IPS-15b (cell line): ENCODE measurements around the gene CHST5.
"Not testable (repeated sequence)": the region's sequence is repeated elsewhere in the genome, so short reads cannot be mapped to it uniquely, and the experiment has no call there.

ENCODE experiments used
- H3K27me3 ChIP-seq: one replicate; pipeline ENCODE4 v1.6.1; 2013; ENCODE audit warnings: low read length; ENCODE audit not compliant: control insufficient read depth, insufficient read depth
- H3K36me3 ChIP-seq: one replicate; pipeline ENCODE4 v1.6.1; 2013; ENCODE audit warnings: low read length; ENCODE audit not compliant: control insufficient read depth, insufficient read depth
- H3K4me1 ChIP-seq: one replicate; pipeline ENCODE4 v1.6.1; 2013; ENCODE audit warnings: mild to moderate bottlenecking, low read length; ENCODE audit not compliant: control insufficient read depth, insufficient read depth
- H3K4me3 ChIP-seq: one replicate; pipeline ENCODE4 v1.5.1; 2013; ENCODE audit warnings: low read depth, low read length
- H3K9ac ChIP-seq: one replicate; pipeline ENCODE4 v1.6.1; 2013; ENCODE audit warnings: low read depth, mild to moderate bottlenecking, low read length
- H3K9me3 ChIP-seq: one replicate; pipeline ENCODE4 v1.6.1; 2013; ENCODE audit warnings: mild to moderate bottlenecking, low read length; ENCODE audit not compliant: control insufficient read depth, insufficient read depth

CHST5 gene

GRCh38 chr16:75527825-75528299 is 8.0 kb downstream of the CHST5 start:
- Histone ChIP-seq H3K27me3 (no peaks in the 10 kb centered on the region), H3K9ac (no peak overlapping the region), H3K9me3 (no peaks in the 10 kb centered on the region), H3K4me1 (no peaks in the 10 kb centered on the region), H3K4me3 (no peak overlapping the region), H3K36me3 (no peaks in the 10 kb centered on the region)

- Histone ChIP-seq H3K4me3 (no peak overlapping the region), H3K36me3 (no peaks in the 10 kb centered on the region), H3K4me1 (no peaks in the 10 kb centered on the region), H3K9me3 (no peaks in the 10 kb centered on the region), H3K27me3 (no peaks in the 10 kb centered on the region), H3K9ac (no peak overlapping the region)
These were observed 9.7 kb downstream of the CHST5 start for GRCh38 chr16:75526032-75526790.

GRCh38 chr16:75519175-75519574 is 16.7 kb downstream of the CHST5 start:
- H3K9ac ChIP-seq = no peak overlapping the region
- no peak overlapping the region for H3K4me3 ChIP-seq
- peaks cover 3% of the 10 kb centered on the region for H3K4me1 ChIP-seq
- no peaks in the 10 kb centered on the region for H3K27me3 ChIP-seq
- no peaks in the 10 kb centered on the region for H3K9me3 ChIP-seq
- no peaks in the 10 kb centered on the region for H3K36me3 ChIP-seq

GRCh38 chr16:75516189-75516966 is 19.5 kb downstream of the CHST5 start:
- H3K36me3 ChIP-seq, H3K9me3 ChIP-seq, H3K4me1 ChIP-seq, H3K27me3 ChIP-seq: not testable (repeated sequence)
- H3K4me3 ChIP-seq = peak overlapping the region; percentile 71
- H3K9ac ChIP-seq = peak overlapping the region; percentile 79

GRCh38 chr16:75514296-75514695 is 21.6 kb downstream of the CHST5 start:
- H3K27me3 ChIP-seq = no peaks in the 10 kb centered on the region
- H3K9ac ChIP-seq = no peak overlapping the region
- H3K9me3 ChIP-seq = no peaks in the 10 kb centered on the region
- peaks cover 3% of the 10 kb centered on the region for H3K4me1 ChIP-seq
- H3K36me3 ChIP-seq = no peaks in the 10 kb centered on the region
- no peak overlapping the region for H3K4me3 ChIP-seq

- Histone ChIP-seq H3K36me3 (no peaks in the 10 kb centered on the region), H3K27me3 (peaks cover 2% of the 10 kb centered on the region), H3K4me1 (no peaks in the 10 kb centered on the region), H3K9me3 (no peaks in the 10 kb centered on the region), H3K4me3 (no peak overlapping the region), H3K9ac (no peak overlapping the region)
These were observed 29.3 kb downstream of the CHST5 start for GRCh38 chr16:75506574-75506973.

- no peaks in the 10 kb centered on the region for H3K36me3 ChIP-seq
- H3K27me3 ChIP-seq = peaks cover 2% of the 10 kb centered on the region
- H3K9me3 ChIP-seq = no peaks in the 10 kb centered on the region
- no peaks in the 10 kb centered on the region for H3K4me1 ChIP-seq
- H3K4me3 ChIP-seq = no peak overlapping the region
- no peak overlapping the region for H3K9ac ChIP-seq
These were observed 29.8 kb downstream of the CHST5 start for GRCh38 chr16:75506107-75506506.

GRCh38 chr16:75503801-75504200 is 32.1 kb downstream of the CHST5 start:
- no peaks in the 10 kb centered on the region for H3K9me3 ChIP-seq
- no peaks in the 10 kb centered on the region for H3K36me3 ChIP-seq
- no peak overlapping the region for H3K4me3 ChIP-seq
- H3K4me1 ChIP-seq = no peaks in the 10 kb centered on the region
- H3K9ac ChIP-seq = no peak overlapping the region
- H3K27me3 ChIP-seq = peaks cover 2% of the 10 kb centered on the region

GRCh38 chr16:75502916-75503605 is 32.8 kb downstream of the CHST5 start:
- H3K9me3 ChIP-seq = no peaks in the 10 kb centered on the region
- H3K27me3 ChIP-seq = peaks cover 2% of the 10 kb centered on the region
- H3K36me3 ChIP-seq = no peaks in the 10 kb centered on the region
- H3K4me1 ChIP-seq = no peaks in the 10 kb centered on the region
- no peak overlapping the region for H3K4me3 ChIP-seq
- H3K9ac ChIP-seq = no peak overlapping the region

- H3K27me3 ChIP-seq, H3K4me3 ChIP-seq, H3K9me3 ChIP-seq, H3K9ac ChIP-seq, H3K36me3 ChIP-seq, H3K4me1 ChIP-seq: not testable (repeated sequence)
These were observed 34.1 kb downstream of the CHST5 start for GRCh38 chr16:75501820-75502219.

GRCh38 chr16:75501359-75501758 is 34.5 kb downstream of the CHST5 start:
- Histone ChIP-seq H3K4me3 (no peak overlapping the region), H3K9ac (no peak overlapping the region), H3K9me3 (no peaks in the 10 kb centered on the region), H3K27me3 (no peaks in the 10 kb centered on the region), H3K36me3 (no peaks in the 10 kb centered on the region), H3K4me1 (no peaks in the 10 kb centered on the region)
